ENCODE measurements around the gene NDUFV1. TPM values are rescaled to one million over a fixed set of nuclear protein-coding genes. Genes with fewer than 3 reads are reported as not detected.

Gene NDUFV1
- total RNA-seq, 1 experiment from 2014 or later, result 250 TPM

DNA sequence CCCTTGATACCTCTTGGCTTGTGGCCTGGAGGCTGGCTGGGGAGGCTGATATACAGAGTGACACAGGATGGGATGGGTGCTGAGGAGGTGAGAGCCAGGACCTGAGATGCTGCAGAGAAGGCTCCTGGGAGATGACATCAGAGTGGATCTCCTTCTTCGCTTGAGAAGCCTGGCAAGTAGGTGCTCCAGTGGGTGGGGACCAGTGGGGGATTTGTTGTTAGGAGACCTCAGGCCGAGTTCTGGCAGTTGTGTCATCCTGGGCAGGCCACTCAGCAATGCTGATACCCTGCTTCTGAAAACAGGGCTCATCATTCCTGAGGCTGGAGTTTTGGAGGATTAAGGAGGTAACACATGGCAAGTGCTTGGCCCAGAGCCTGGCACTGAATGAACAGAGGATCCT is 1.9 kb upstream of the NDUFV1 start:
- Histone ChIP-seq H3K36me3 (ENCODE audit: insufficient read depth, low read length, poor library complexity, severe bottlenecking) (peaks cover 16% of the 10 kb centered on the region), H3K27me3 (replicated peaks; ENCODE audit: insufficient read depth, low read depth, low read length, poor library complexity) (peaks cover 5% of the 10 kb centered on the region), H3K27ac (ENCODE audit: low read depth, low read length, poor library complexity, severe bottlenecking) (no peak overlapping the region), H3K9me3 (ENCODE audit: low read depth, low read length, poor library complexity, severe bottlenecking) (no peaks in the 10 kb centered on the region), H3K4me1 (ENCODE audit: insufficient read depth, low read length, poor library complexity, severe bottlenecking) (peaks cover 6% of the 10 kb centered on the region), H3K4me3 (ENCODE audit: low read depth, low read length, poor library complexity, severe bottlenecking) (no peak overlapping the region)
- no peak for DNase-seq (ENCODE audit: low spot score)
- no peak for TF ChIP-seq EZH2 (IDR thresholded peaks at IDR 0.05; ENCODE audit: borderline replicate concordance, low read depth, low read length, poor library complexity, severe bottlenecking)
- TF ChIP-seq, protein P1, sequence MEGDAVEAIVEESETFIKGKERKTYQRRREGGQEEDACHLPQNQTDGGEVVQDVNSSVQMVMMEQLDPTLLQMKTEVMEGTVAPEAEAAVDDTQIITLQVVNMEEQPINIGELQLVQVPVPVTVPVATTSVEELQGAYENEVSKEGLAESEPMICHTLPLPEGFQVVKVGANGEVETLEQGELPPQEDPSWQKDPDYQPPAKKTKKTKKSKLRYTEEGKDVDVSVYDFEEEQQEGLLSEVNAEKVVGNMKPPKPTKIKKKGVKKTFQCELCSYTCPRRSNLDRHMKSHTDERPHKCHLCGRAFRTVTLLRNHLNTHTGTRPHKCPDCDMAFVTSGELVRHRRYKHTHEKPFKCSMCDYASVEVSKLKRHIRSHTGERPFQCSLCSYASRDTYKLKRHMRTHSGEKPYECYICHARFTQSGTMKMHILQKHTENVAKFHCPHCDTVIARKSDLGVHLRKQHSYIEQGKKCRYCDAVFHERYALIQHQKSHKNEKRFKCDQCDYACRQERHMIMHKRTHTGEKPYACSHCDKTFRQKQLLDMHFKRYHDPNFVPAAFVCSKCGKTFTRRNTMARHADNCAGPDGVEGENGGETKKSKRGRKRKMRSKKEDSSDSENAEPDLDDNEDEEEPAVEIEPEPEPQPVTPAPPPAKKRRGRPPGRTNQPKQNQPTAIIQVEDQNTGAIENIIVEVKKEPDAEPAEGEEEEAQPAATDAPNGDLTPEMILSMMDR (conservative IDR thresholded peaks at IDR 0.05; ENCODE audit: low read depth, low read length), result no peak
- BruUV-seq (replicated peaks), result no TSS peak
- intact Hi-C loops (cut with micrococcal nuclease; ENCODE audit: unreplicated experiment), result no loop called here
- CTCF ChIA-PET, result no interaction called here
- POLR2A ChIA-PET (ENCODE audit: low non-redundant PET), result no interaction called here

- POLR2A ChIA-PET (ENCODE audit: low non-redundant PET), result no interaction called here
- Histone ChIP-seq H3K4me1 (ENCODE audit: insufficient read depth, low read length, poor library complexity, severe bottlenecking) (peaks cover 6% of the 10 kb centered on the region), H3K27ac (ENCODE audit: low read depth, low read length, poor library complexity, severe bottlenecking) (no peak overlapping the region), H3K36me3 (ENCODE audit: insufficient read depth, low read length, poor library complexity, severe bottlenecking) (peaks cover 22% of the 10 kb centered on the region), H3K27me3 (replicated peaks; ENCODE audit: insufficient read depth, low read depth, low read length, poor library complexity) (peaks cover 1% of the 10 kb centered on the region), H3K9me3 (ENCODE audit: low read depth, low read length, poor library complexity, severe bottlenecking) (no peaks in the 10 kb centered on the region), H3K4me3 (ENCODE audit: low read depth, low read length, poor library complexity, severe bottlenecking) (no peak overlapping the region)
- intact Hi-C loops (cut with micrococcal nuclease; ENCODE audit: unreplicated experiment), result no loop called here
- TF ChIP-seq EZH2 (IDR thresholded peaks at IDR 0.05; ENCODE audit: borderline replicate concordance, low read depth, low read length, poor library complexity, severe bottlenecking), result no peak
- TF ChIP-seq, protein P1 (conservative IDR thresholded peaks at IDR 0.05; ENCODE audit: low read depth, low read length), result no peak
- DNase-seq (ENCODE audit: low spot score), result no peak
- CTCF ChIA-PET, result no interaction called here
- no TSS peak for BruUV-seq (replicated peaks)
Measured at GRCh38 chr11:67605231-67606011, 1.3 kb upstream of the NDUFV1 start.

DNA sequence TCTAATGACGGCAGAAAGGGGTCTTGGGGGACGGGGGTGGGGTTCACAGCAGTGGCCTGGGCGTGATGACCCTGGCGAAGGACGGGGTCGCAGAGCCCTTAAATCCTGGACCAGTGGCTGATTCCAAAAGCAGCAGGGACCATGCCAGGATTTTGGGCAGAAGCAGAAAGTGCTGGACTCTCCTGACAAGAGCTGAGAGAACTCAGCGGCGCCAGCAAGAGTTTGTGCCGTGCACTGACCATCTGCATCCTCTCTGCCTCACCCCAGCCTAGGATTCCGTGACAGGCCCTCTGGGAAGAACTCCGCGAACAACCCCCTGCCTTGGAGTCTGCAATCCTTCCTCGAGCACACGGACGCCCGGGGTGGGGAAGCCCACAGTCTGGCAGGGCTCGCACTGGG is 644 bp upstream of the NDUFV1 start:
- Histone ChIP-seq H3K27ac (ENCODE audit: low read depth, low read length, poor library complexity, severe bottlenecking) (peak overlapping the region; percentile 19), H3K36me3 (ENCODE audit: insufficient read depth, low read length, poor library complexity, severe bottlenecking) (peaks cover 26% of the 10 kb centered on the region), H3K4me1 (ENCODE audit: insufficient read depth, low read length, poor library complexity, severe bottlenecking) (peaks cover 6% of the 10 kb centered on the region), H3K9me3 (ENCODE audit: low read depth, low read length, poor library complexity, severe bottlenecking) (no peaks in the 10 kb centered on the region), H3K27me3 (replicated peaks; ENCODE audit: insufficient read depth, low read depth, low read length, poor library complexity) (no peaks in the 10 kb centered on the region), H3K4me3 (ENCODE audit: low read depth, low read length, poor library complexity, severe bottlenecking) (peak overlapping the region; percentile 79)
- POLR2A ChIA-PET (ENCODE audit: low non-redundant PET), result no interaction called here
- no peak for TF ChIP-seq EZH2 (IDR thresholded peaks at IDR 0.05; ENCODE audit: borderline replicate concordance, low read depth, low read length, poor library complexity, severe bottlenecking)
- TF ChIP-seq, protein P1 (conservative IDR thresholded peaks at IDR 0.05; ENCODE audit: low read depth, low read length), result no peak
- DNase-seq (ENCODE audit: low spot score), result no peak
- intact Hi-C loops (cut with micrococcal nuclease; ENCODE audit: unreplicated experiment), result no loop called here
- BruUV-seq (replicated peaks), result no TSS peak
- CTCF ChIA-PET, result no interaction called here

Data from A673 (cell line).